DND-41 (cell line): ENCODE results near the gene EYS.

Experiments
- CTCF ChIP-seq: IDR thresholded peaks from 2 replicates; pipeline ENCODE4 v1.5.1; 2012; ENCODE audit warnings: borderline replicate concordance, low read length, moderate library complexity, mild to moderate bottlenecking; ENCODE audit not compliant: poor library complexity, severe bottlenecking; ENCODE audit errors: extremely low read depth
- EZH2 ChIP-seq: IDR thresholded peaks from 3 replicates; pipeline ENCODE4 v1.6.1; 2012; ENCODE audit warnings: borderline replicate concordance, low read depth, mild to moderate bottlenecking, moderate library complexity, low read length, inconsistent platforms; ENCODE audit not compliant: severe bottlenecking

- TF ChIP-seq CTCF (no peak), EZH2 (no peak)
These were observed 1932.1 kb downstream of the EYS start for GRCh38 chr6:63774961-63775360.
